ENCODE data around the gene PDK3.

- no peak for TF ChIP-seq CTCF (IDR thresholded peaks at IDR 0.05; ENCODE audit: low read length)
- no peak for TF ChIP-seq EZH2 (optimal IDR thresholded peaks at IDR 0.05; ENCODE audit: low read depth, low read length)
Measured at GRCh38 chrX:24427747-24428019, 37.4 kb upstream of the PDK3 start.
